Fibroblast of villous mesenchyme (primary cell): ENCODE measurements around the gene PRM3. TPM values are rescaled to one million over a fixed set of nuclear protein-coding genes. Genes with fewer than 3 reads are reported as not detected.
A peak's percentile ranks its signal among the peaks of the same experiment; 100 is the strongest.

ENCODE experiments used
- DNase-seq: peaks from one replicate; pipeline ENCODE4 v3.0.0-alpha.2; 2010; ENCODE audit warnings: low read depth
- H3K4me3 ChIP-seq: 2 replicates; pipeline ENCODE4 v1.5.1; 2011; ENCODE audit warnings: low read depth, mild to moderate bottlenecking, low read length
- total RNA-seq: library from RNA; depleted of rRNA; stranded (reverse); fragments of >200 nt; gene quantifications from 2 replicates; pipeline ENCODE4 v1.2.3, GENCODE V29; 2012
- TF ChIP-seq, protein P1 (sequence below): IDR thresholded peaks from 2 replicates; pipeline ENCODE4 v1.5.1; 2012; ENCODE audit warnings: low read depth, mild to moderate bottlenecking, low read length; ENCODE audit not compliant: insufficient read depth

The PRM3 gene
- total RNA-seq, 1 donor, result not detected

- no peak overlapping the region for H3K4me3 ChIP-seq
- TF ChIP-seq, protein P1, sequence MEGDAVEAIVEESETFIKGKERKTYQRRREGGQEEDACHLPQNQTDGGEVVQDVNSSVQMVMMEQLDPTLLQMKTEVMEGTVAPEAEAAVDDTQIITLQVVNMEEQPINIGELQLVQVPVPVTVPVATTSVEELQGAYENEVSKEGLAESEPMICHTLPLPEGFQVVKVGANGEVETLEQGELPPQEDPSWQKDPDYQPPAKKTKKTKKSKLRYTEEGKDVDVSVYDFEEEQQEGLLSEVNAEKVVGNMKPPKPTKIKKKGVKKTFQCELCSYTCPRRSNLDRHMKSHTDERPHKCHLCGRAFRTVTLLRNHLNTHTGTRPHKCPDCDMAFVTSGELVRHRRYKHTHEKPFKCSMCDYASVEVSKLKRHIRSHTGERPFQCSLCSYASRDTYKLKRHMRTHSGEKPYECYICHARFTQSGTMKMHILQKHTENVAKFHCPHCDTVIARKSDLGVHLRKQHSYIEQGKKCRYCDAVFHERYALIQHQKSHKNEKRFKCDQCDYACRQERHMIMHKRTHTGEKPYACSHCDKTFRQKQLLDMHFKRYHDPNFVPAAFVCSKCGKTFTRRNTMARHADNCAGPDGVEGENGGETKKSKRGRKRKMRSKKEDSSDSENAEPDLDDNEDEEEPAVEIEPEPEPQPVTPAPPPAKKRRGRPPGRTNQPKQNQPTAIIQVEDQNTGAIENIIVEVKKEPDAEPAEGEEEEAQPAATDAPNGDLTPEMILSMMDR, result no peak
- no peak for DNase-seq
Measured at GRCh38 chr16:11278681-11279628, 5.5 kb upstream of the PRM3 start.

GRCh38 chr16:11277607-11278337, 4.3 kb upstream of the PRM3 start:
- no peak for DNase-seq
- H3K4me3 ChIP-seq, result no peak overlapping the region
- TF ChIP-seq, protein P1, result no peak

- TF ChIP-seq, protein P1, result no peak
- DNase-seq, result no peak
- no peak overlapping the region for H3K4me3 ChIP-seq
Measured at GRCh38 chr16:11276896-11277593, 3.6 kb upstream of the PRM3 start.

GRCh38 chr16:11276143-11276895, 2.9 kb upstream of the PRM3 start, which contains the start of gene PRM2:
Gene PRM2, minus strand, starts transcription at chr16:11276480. Its CDS starts 110 bp downstream, at chr16:11276370.
- H3K4me3 ChIP-seq, result no peak within 1 kb of the TSS
- TF ChIP-seq, protein P1, result no peak
- no peak for DNase-seq

DNA sequence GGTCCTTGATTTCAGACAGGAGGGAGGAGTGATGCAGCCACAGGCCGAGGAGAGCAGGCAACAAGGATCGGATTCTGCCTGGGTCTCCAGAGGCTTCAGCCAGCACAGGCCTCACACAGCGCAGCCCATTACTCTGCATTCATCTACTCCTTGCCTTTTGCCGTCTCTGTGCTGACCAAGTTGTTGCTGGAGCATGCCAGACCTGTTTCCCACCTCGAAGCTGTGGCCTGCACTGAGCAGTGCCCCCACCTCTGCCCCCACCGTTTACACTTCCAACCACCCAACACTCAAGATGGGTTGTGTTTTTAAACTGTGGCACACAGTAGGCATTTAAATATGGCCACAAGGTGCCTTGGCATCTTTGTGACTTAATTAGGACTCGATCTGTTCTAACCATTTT, 1.5 kb upstream of the PRM3 start:
- no peak overlapping the region for H3K4me3 ChIP-seq
- TF ChIP-seq, protein P1, result no peak
- DNase-seq, result no peak

GRCh38 chr16:11273721-11274324, 394 bp upstream of the PRM3 start:
- TF ChIP-seq, protein P1, result no peak
- no peak overlapping the region for H3K4me3 ChIP-seq
- DNase-seq, result peak; percentile 80
